SK-N-SH (cell line): ENCODE data around the gene EOLA1. TPM values are rescaled to one million over a fixed set of nuclear protein-coding genes. Genes with fewer than 3 reads are reported as not detected.

Experiments
- CTCF ChIA-PET: fragments of 300-600, 350-600 bp; formaldehyde crosslinking; extraction: SDS; loops from one replicate; lab custom pipeline; 2021; lab: Yijun Ruan, JAX
- POLR2A ChIA-PET: fragments of 350-600 bp; sonication (Branson Sonifier 250); formaldehyde crosslinking; extraction: SDS; loops from one replicate; lab custom pipeline; 2020; ENCODE audit warnings: antibody characterized with exemption, inconsistent platforms; lab: Yijun Ruan, JAX
- DNase-seq: peaks from one replicate; pipeline ENCODE4 v3.0.0; 2012
- H2AFZ ChIP-seq: fragments of 200-600 bp; sonication (generic); 2 replicates; pipeline ENCODE4 v1.8.1; 2016; ENCODE audit warnings: antibody characterized with exemption, mild to moderate bottlenecking, low read depth
- H3F3A ChIP-seq: fragments of 200-600 bp; sonication (generic); replicated peaks from 2 replicates; pipeline ENCODE3; 2016; ENCODE audit warnings: antibody characterized with exemption, mild to moderate bottlenecking; ENCODE audit not compliant: insufficient read depth
- H3K27ac ChIP-seq, 2 experiments: fragments of 200-500 bp in 1 of 2; fragments of 200-600 bp in 1 of 2; sonication (Bioruptor generic) in 1 of 2; sonication (generic), shearing (Covaris generic) in 1 of 2; 2 replicates each; pipeline versions ENCODE4 v1.5.1 to v1.6.1; 2014 to 2016; ENCODE audit warnings: low read depth in 2 of 2, inconsistent platforms in 1 of 2, low read length in 1 of 2, mild to moderate bottlenecking in 1 of 2, mixed read lengths in 1 of 2
- H3K27me3 ChIP-seq: fragments of 200-600 bp; sonication (generic), shearing (Covaris generic); 2 replicates; pipeline ENCODE4 v1.6.1; 2016; ENCODE audit warnings: mixed run types; ENCODE audit not compliant: insufficient read depth
- H3K36me3 ChIP-seq, 2 experiments: fragments of 200-500 bp in 1 of 2; fragments of 200-600 bp in 1 of 2; sonication (Bioruptor generic) in 1 of 2; sonication (generic) in 1 of 2; replicated peaks in 1 of 2; 2 replicates each; pipeline versions ENCODE3 to v1.5.1; 2014 to 2016; ENCODE audit warnings: low read length in 1 of 2, mild to moderate bottlenecking in 1 of 2; ENCODE audit not compliant: insufficient read depth in 2 of 2, control insufficient read depth in 1 of 2
- H3K4me1 ChIP-seq, 2 experiments: fragments of 200-500 bp in 1 of 2; fragments of 200-600 bp in 1 of 2; sonication (Bioruptor generic) in 1 of 2; sonication (generic), shearing (Covaris generic) in 1 of 2; 2 replicates each; pipeline versions ENCODE4 v1.5.1 to v1.6.1; 2014 to 2016; ENCODE audit warnings: low read depth in 1 of 2, low read length in 1 of 2, mixed run types in 1 of 2; ENCODE audit not compliant: insufficient read depth in 2 of 2, control insufficient read depth in 1 of 2
- H3K4me2 ChIP-seq: fragments of 200-600 bp; sonication (generic), shearing (Covaris generic); 2 replicates; pipeline ENCODE4 v1.6.1; 2017; ENCODE audit warnings: mixed run types
- H3K4me3 ChIP-seq, 2 experiments: fragments of 200-500 bp in 1 of 2; fragments of 200-600 bp in 1 of 2; sonication (Bioruptor generic) in 1 of 2; sonication (generic), shearing (Covaris generic) in 1 of 2; 2 replicates each; pipeline versions ENCODE4 v1.5.1 to v1.8.1; 2014 to 2016; ENCODE audit warnings: low read depth in 2 of 2, inconsistent platforms in 1 of 2, low read length in 1 of 2, mild to moderate bottlenecking in 1 of 2, mixed read lengths in 1 of 2, moderate library complexity in 1 of 2
- H3K79me2 ChIP-seq: fragments of 200-600 bp; sonication (generic); 2 replicates; pipeline ENCODE4 v1.8.1; 2017; ENCODE audit warnings: mild to moderate bottlenecking; ENCODE audit not compliant: insufficient read depth
- H3K9ac ChIP-seq: fragments of 200-600 bp; sonication (generic); 2 replicates; pipeline ENCODE4 v1.6.1; 2017; ENCODE audit warnings: mixed run types
- H3K9me2 ChIP-seq: fragments of 200-600 bp; sonication (generic); 2 replicates; pipeline ENCODE4 v1.6.1; 2017; ENCODE audit warnings: mixed run types
- H3K9me3 ChIP-seq: fragments of 200-600 bp; sonication (generic); 2 replicates; pipeline ENCODE4 v1.6.1; 2017; ENCODE audit warnings: mixed run types, mild to moderate bottlenecking, moderate library complexity
- H4K20me1 ChIP-seq: fragments of 200-600 bp; sonication (generic); 2 replicates; pipeline ENCODE4 v1.6.1; 2017; ENCODE audit warnings: mild to moderate bottlenecking, mixed run types; ENCODE audit not compliant: insufficient read depth
- CHD2 ChIP-seq: fragments of 150-350 bp; IDR thresholded peaks from 2 replicates; pipeline ENCODE4 v1.6.1; 2018; ENCODE audit warnings: low read length; ENCODE audit not compliant: partially characterized antibody
- CTCF ChIP-seq: fragments of 200-600 bp; sonication (generic); IDR thresholded peaks from 2 replicates; pipeline ENCODE4 v1.6.1; 2017; ENCODE audit warnings: antibody characterized with exemption, mild to moderate bottlenecking, moderate library complexity
- EZH2phosphoT487 ChIP-seq: fragments of 200-600 bp; sonication (generic); IDR thresholded peaks from 2 replicates; pipeline ENCODE4 v1.6.1; 2017; ENCODE audit warnings: low read depth, mixed run types, mild to moderate bottlenecking, antibody characterized with exemption, moderate library complexity, borderline replicate concordance
- FOSL2 ChIP-seq: IDR thresholded peaks from 2 replicates; pipeline ENCODE4 v1.4.0; 2012; ENCODE audit warnings: low read depth, mild to moderate bottlenecking, moderate library complexity, borderline replicate concordance
- FOXJ3 ChIP-seq: sonication (generic); formaldehyde crosslinking; IDR thresholded peaks from 2 replicates; pipeline ENCODE4 v1.5.1; 2020; ENCODE audit warnings: mild to moderate bottlenecking, missing genetic modification reagents
- FOXM1 ChIP-seq: IDR thresholded peaks from 2 replicates; pipeline ENCODE4 v1.4.0; 2012; ENCODE audit warnings: low read depth, mild to moderate bottlenecking
- JUND ChIP-seq: IDR thresholded peaks from 2 replicates; pipeline ENCODE4 v1.4.0; 2012
- MXI1 ChIP-seq: IDR thresholded peaks from 2 replicates; pipeline ENCODE4 v1.6.1; 2012; ENCODE audit warnings: mild to moderate bottlenecking, low read depth, low read length, improper control_type of control experiment
- NFIC ChIP-seq: IDR thresholded peaks from 2 replicates; pipeline ENCODE4 v1.4.0; 2012; ENCODE audit warnings: borderline replicate concordance
- NRF1 ChIP-seq: IDR thresholded peaks from 2 replicates; pipeline ENCODE4 v1.6.1; 2012; ENCODE audit warnings: low read depth, mild to moderate bottlenecking, low read length
- PBX3 ChIP-seq: IDR thresholded peaks from 2 replicates; pipeline ENCODE4; 2012
- RFX5 ChIP-seq: IDR thresholded peaks from 2 replicates; pipeline ENCODE4 v1.6.1; 2012; ENCODE audit warnings: mild to moderate bottlenecking, improper control_type of control experiment, low read length
- SMC3 ChIP-seq: IDR thresholded peaks from 2 replicates; pipeline ENCODE4 v1.6.1; 2012; ENCODE audit warnings: low read depth, low read length, improper control_type of control experiment
- TAF1 ChIP-seq: IDR thresholded peaks from 2 replicates; pipeline ENCODE4 v1.6.1; 2012; ENCODE audit warnings: low read depth, mild to moderate bottlenecking, low read length, moderate library complexity, borderline replicate concordance
- TCF12 ChIP-seq: IDR thresholded peaks from 2 replicates; pipeline ENCODE4 v1.4.0; 2012
- TEAD4 ChIP-seq: IDR thresholded peaks from 2 replicates; pipeline ENCODE4 v1.4.0; 2012; ENCODE audit warnings: mild to moderate bottlenecking, borderline replicate concordance; ENCODE audit not compliant: insufficient read depth
- USF1 ChIP-seq: IDR thresholded peaks from 2 replicates; pipeline ENCODE4 v1.4.0; 2012; ENCODE audit warnings: low read depth, borderline replicate concordance
- USF2 ChIP-seq: fragments of 150-350 bp; IDR thresholded peaks from 2 replicates; pipeline ENCODE4 v1.6.1; 2017; ENCODE audit warnings: antibody characterized with exemption, low read length, low read depth, borderline replicate concordance
- WGBS: methylation state at CpG from one replicate; pipeline ENCODE4 v1.1.6; 2017; ENCODE audit warnings: low lambda C conversion rate; 5-methylcytosine and 5-hydroxymethylcytosine counted together
- polyA plus RNA-seq, 3 experiments: library from polyadenylated mRNA; depleted of rRNA; stranded (reverse); fragments of >200 nt; gene quantifications; 2 replicates each; pipeline ENCODE4 v1.2.3, GENCODE V29; 2012

Gene EOLA1
- polyA plus RNA-seq, 1 of the 3 experiments (the other 2 are of a cell fraction), result 16.3 TPM

GRCh38 chrX:149504915-149505651, 35.7 kb upstream of the EOLA1 start, which contains the start of gene IDS (continued):
- peak; percentile 84 for TF ChIP-seq TAF1
- no peak for TF ChIP-seq EZH2phosphoT487
- TF ChIP-seq MXI1, result no peak
- TF ChIP-seq RFX5, result no peak
- TF ChIP-seq JUND, result no peak
- TF ChIP-seq TEAD4, result no peak
- no peak for TF ChIP-seq FOXM1

GRCh38 chrX:149505671-149506070, 35.1 kb upstream of the EOLA1 start:
- Histone ChIP-seq H4K20me1 (no peaks in the 10 kb centered on the region; the same call in 1 of the 2 replicates), H3K9me3 (no peaks in the 10 kb centered on the region), H2AFZ (no peak overlapping the region), H3K9ac (no peak overlapping the region), H3K4me1 (peaks cover 0 to 10% of the 10 kb centered on the region in 2 experiments; a peak in 1 of 4 replicates), H3K4me3 (no peak overlapping the region; a peak in 1 of 4 replicates), H3K27me3 (0 out of 2 replicates have a peak, but pooled peaks cover 5% of the 10 kb centered on the region), H3K79me2 (peaks cover 24% of the 10 kb centered on the region), H3K9me2 (no peaks in the 10 kb centered on the region), H3F3A (no peaks in the 10 kb centered on the region), H3K36me3 (peaks cover 5 to 16% of the 10 kb centered on the region in 2 experiments), H3K4me2 (no peak overlapping the region), H3K27ac (peak overlapping the region; percentile 60 to 88; a peak in 2 of 4 replicates)
- DNase-seq, result no peak
- ChIA-PET CTCF (interaction anchor here (0.7 to 2.2 kb wide), 5 partner anchors 12 to 35 kb away, joined by 3 to 7 read pairs (median 4); partner anchors contain the start of gene EOLA1), POLR2A (interaction anchor here (0.9 to 2.7 kb wide), 3 partner anchors 12 to 34 kb away, joined by 3 to 18 read pairs (median 8); partner anchors contain the start of gene EOLA1)
- TF ChIP-seq TEAD4 (no peak), PBX3 (no peak), NRF1 (no peak), RFX5 (no peak), FOSL2 (no peak), CTCF (no peak), CHD2 (no peak), FOXJ3 (CRISPR knock-in tag) (no peak), NFIC (no peak), USF1 (no peak), TCF12 (no peak), SMC3 (no peak), USF2 (no peak)
- 65% methylated on average over 9 of the region's 9 CpGs for WGBS
